LoVo (cell line): ENCODE data around the gene RNF111.
"Not testable (repeated sequence)": the region's sequence is repeated elsewhere in the genome, so short reads cannot be mapped to it uniquely, and the experiment has no call there.

ENCODE experiments used
- DNase-seq: peaks from one replicate; pipeline ENCODE4 v3.0.0-alpha.2; 2016; ENCODE audit warnings: low spot score

The RNF111 gene

GRCh38 chr15:59000251-59000650, 12.8 kb downstream of the RNF111 start:
- DNase-seq: not testable (repeated sequence)

- no peak for DNase-seq
Measured at GRCh38 chr15:59001946-59002345, 14.5 kb downstream of the RNF111 start.

GRCh38 chr15:59002418-59002859, 15.0 kb downstream of the RNF111 start:
- no peak for DNase-seq

GRCh38 chr15:59005579-59005978, 18.1 kb downstream of the RNF111 start:
- no peak for DNase-seq

- no peak for DNase-seq
Measured at GRCh38 chr15:59008086-59008485, 20.6 kb downstream of the RNF111 start.

GRCh38 chr15:59011262-59011952, 23.9 kb downstream of the RNF111 start:
- DNase-seq: no peak

- no peak for DNase-seq
Measured at GRCh38 chr15:59013246-59013873, 25.9 kb downstream of the RNF111 start.

GRCh38 chr15:59014068-59014467, 26.6 kb downstream of the RNF111 start:
- no peak for DNase-seq

- no peak for DNase-seq
Measured at GRCh38 chr15:59017449-59017848, 30.0 kb downstream of the RNF111 start.

GRCh38 chr15:59018833-59019232, 31.4 kb downstream of the RNF111 start:
- DNase-seq: no peak

- no peak for DNase-seq
Measured at GRCh38 chr15:59020322-59020721, 32.9 kb downstream of the RNF111 start.

GRCh38 chr15:59022188-59022587, 34.7 kb downstream of the RNF111 start:
- no peak for DNase-seq

- DNase-seq: no peak
Measured at GRCh38 chr15:59026207-59026606, 38.7 kb downstream of the RNF111 start.

- no peak for DNase-seq
Measured at GRCh38 chr15:59028387-59028955, 41.0 kb downstream of the RNF111 start.

- no peak for DNase-seq
Measured at GRCh38 chr15:59029554-59029953, 42.1 kb downstream of the RNF111 start.

GRCh38 chr15:59035201-59035600, 47.7 kb downstream of the RNF111 start:
- no peak for DNase-seq

- no peak for DNase-seq
Measured at GRCh38 chr15:59039225-59039624, 51.8 kb downstream of the RNF111 start.

- DNase-seq: no peak
Measured at GRCh38 chr15:59042041-59042440, 54.6 kb downstream of the RNF111 start.

GRCh38 chr15:59048897-59049296, 61.4 kb downstream of the RNF111 start:
- DNase-seq: no peak

- DNase-seq: no peak
Measured at GRCh38 chr15:59051873-59052861, 64.7 kb downstream of the RNF111 start.

GRCh38 chr15:59052915-59053407, 65.5 kb downstream of the RNF111 start:
- no peak for DNase-seq

GRCh38 chr15:59053482-59053881, 66.0 kb downstream of the RNF111 start:
- no peak for DNase-seq
